HepG2 (cell line): ENCODE measurements around the gene BAIAP3. TPM values are rescaled to one million over a fixed set of nuclear protein-coding genes. Genes with fewer than 3 reads are reported as not detected.
A peak's percentile ranks its signal among the peaks of the same experiment; 100 is the strongest.

Experiments
- ATAC-seq: fragments of 200-7000 bp; cut with Tn5 transposase; 3 replicates; pipeline ENCODE4 v1.9.1; 2020; ENCODE audit warnings: mild to moderate bottlenecking, moderate library complexity
- BruUV-seq: library from RNA; stranded (reverse); fragments of 400-500 nt; replicated peaks from 2 replicates; lab custom pipeline; 2021; lab: Mats Ljungman, UMichigan
- CTCF ChIA-PET: fragments of 300-600 bp; formaldehyde crosslinking; extraction: SDS; loops from one replicate; lab custom pipeline; 2021; ENCODE audit warnings: low total read pairs, inconsistent platforms, low intra/inter-chr PET ratio; lab: Yijun Ruan, JAX
- POLR2A ChIA-PET: fragments of 350-600 bp; sonication (Branson Sonifier 250); formaldehyde crosslinking; loops from one replicate; lab custom pipeline; 2020; ENCODE audit warnings: antibody characterized with exemption, inconsistent platforms; lab: Yijun Ruan, JAX
- DNase-seq: peaks from one replicate; pipeline ENCODE4 v3.0.0-alpha.2; 2015; ENCODE audit warnings: low spot score
- FAIRE-seq: peaks from 3 replicates; lab custom pipeline; 2011; peaks lifted over from hg19 to GRCh38; lab: Jason Lieb, UNC
- H2AFZ ChIP-seq: one replicate; pipeline ENCODE4 v1.6.1; 2011; ENCODE audit warnings: low read length, inconsistent platforms
- H3K27ac ChIP-seq: fragments of 300-600 bp; 3 replicates; pipeline ENCODE4 v1.8.0; 2011; ENCODE audit warnings: mixed run types, mild to moderate bottlenecking, mixed read lengths, low read length, inconsistent platforms; ENCODE audit not compliant: insufficient read depth; ENCODE audit errors: extremely low read length
- H3K27me3 ChIP-seq, 2 experiments: fragments of 200-600 bp in 1 of 2; 2 replicates in 1 of 2; 3 replicates in 1 of 2; pipeline versions ENCODE4 v1.6.0 to v1.8.0; 2011; ENCODE audit warnings: low read length in 2 of 2, mild to moderate bottlenecking in 2 of 2, moderate library complexity in 2 of 2, inconsistent platforms in 1 of 2; ENCODE audit not compliant: insufficient read depth in 2 of 2, control insufficient read depth in 1 of 2
- H3K36me3 ChIP-seq, 2 experiments: fragments of 200-600 bp in 1 of 2; replicated peaks in 1 of 2; 2 replicates in 1 of 2; 3 replicates in 1 of 2; pipeline versions ENCODE4 v1.5.1 to v1.8.0; 2011; ENCODE audit warnings: low read length in 2 of 2, inconsistent platforms in 1 of 2; ENCODE audit not compliant: insufficient read depth in 2 of 2, control insufficient read depth in 1 of 2
- H3K4me1 ChIP-seq: 2 replicates; pipeline ENCODE4 v1.5.1; 2012; ENCODE audit warnings: low read length, inconsistent platforms; ENCODE audit not compliant: insufficient read depth
- H3K4me2 ChIP-seq: 2 replicates; pipeline ENCODE4 v1.6.0; 2011; ENCODE audit warnings: low read depth, low read length, inconsistent platforms
- H3K4me3 ChIP-seq, 3 experiments: fragments of 200-600 bp in 1 of 3; sonication (generic), shearing (Covaris generic) in 1 of 3; replicated peaks in 1 of 3; 2 replicates each; pipeline ENCODE4 v1.5.1; 2011 to 2016; ENCODE audit warnings: low read length in 3 of 3, inconsistent platforms in 2 of 3, low read depth in 2 of 3, mild to moderate bottlenecking in 2 of 3, control low read depth in 1 of 3, mixed read lengths in 1 of 3; ENCODE audit not compliant: insufficient read depth in 1 of 3
- H3K79me2 ChIP-seq: one replicate; pipeline ENCODE4 v1.6.1; 2011; ENCODE audit warnings: low read length, inconsistent platforms; ENCODE audit not compliant: insufficient read depth
- H3K9ac ChIP-seq: 2 replicates; pipeline ENCODE4 v1.6.0; 2011; ENCODE audit warnings: mild to moderate bottlenecking, low read depth, low read length, inconsistent platforms; ENCODE audit not compliant: insufficient read depth
- H3K9me3 ChIP-seq: 2 replicates; pipeline ENCODE4 v1.5.1; 2012; ENCODE audit warnings: mild to moderate bottlenecking, low read length
- H4K20me1 ChIP-seq: 2 replicates; pipeline ENCODE4 v1.6.0; 2011; ENCODE audit warnings: inconsistent platforms, mild to moderate bottlenecking, low read length, moderate library complexity; ENCODE audit not compliant: insufficient read depth
- HNF4A ChIP-seq: sonication (generic); formaldehyde crosslinking; IDR thresholded peaks from 2 replicates; pipeline ENCODE4 v1.4.0; 2020; ENCODE audit warnings: missing genetic modification reagents
- HNRNPL ChIP-seq: fragments of 200-400 bp; formaldehyde crosslinking; IDR thresholded peaks from 2 replicates; pipeline ENCODE4 v1.6.1; 2017; ENCODE audit warnings: mild to moderate bottlenecking, low read depth, low read length
- MTA1 ChIP-seq: sonication (generic); formaldehyde crosslinking; IDR thresholded peaks from 2 replicates; pipeline ENCODE4 v1.4.0; 2020; ENCODE audit warnings: missing genetic modification reagents, mild to moderate bottlenecking, borderline replicate concordance
- MXD1 ChIP-seq: sonication (generic); formaldehyde crosslinking; IDR thresholded peaks from 2 replicates; pipeline ENCODE4 v1.4.0; 2020; ENCODE audit warnings: mild to moderate bottlenecking, missing genetic modification reagents
- PHF20 ChIP-seq: sonication (generic); formaldehyde crosslinking; IDR thresholded peaks from 2 replicates; pipeline ENCODE4 v1.5.0; 2020; ENCODE audit warnings: mild to moderate bottlenecking, missing genetic modification reagents
- SMAD3 ChIP-seq: sonication (generic); formaldehyde crosslinking; IDR thresholded peaks from 2 replicates; pipeline ENCODE4 v1.4.0; 2020; ENCODE audit warnings: missing genetic modification reagents
- TFE3 ChIP-seq: IDR thresholded peaks from 2 replicates; pipeline ENCODE4 v1.6.1; 2016
- ZFX ChIP-seq: sonication (generic); formaldehyde crosslinking; IDR thresholded peaks from 2 replicates; pipeline ENCODE4 v1.4.0; 2020; ENCODE audit warnings: mild to moderate bottlenecking, low read depth, missing genetic modification reagents, moderate library complexity
- ZNF280B ChIP-seq: sonication (generic); formaldehyde crosslinking; IDR thresholded peaks from 2 replicates; pipeline ENCODE4 v1.5.0; 2020; ENCODE audit warnings: missing genetic modification reagents, mild to moderate bottlenecking, borderline replicate concordance
- ZNF354B ChIP-seq: sonication (generic); formaldehyde crosslinking; IDR thresholded peaks from 2 replicates; pipeline ENCODE4 v1.8.0; 2022; ENCODE audit warnings: mild to moderate bottlenecking, missing genetic modification reagents
- ZNF512 ChIP-seq: sonication (generic); formaldehyde crosslinking; IDR thresholded peaks from 2 replicates; pipeline ENCODE4 v1.4.0; 2020; ENCODE audit warnings: mild to moderate bottlenecking, missing genetic modification reagents
- ZNF550 ChIP-seq: sonication (generic); formaldehyde crosslinking; IDR thresholded peaks from 2 replicates; pipeline ENCODE4 v1.4.0; 2020; ENCODE audit warnings: mild to moderate bottlenecking, missing genetic modification reagents, borderline replicate concordance
- ZNF564 ChIP-seq: sonication (generic); formaldehyde crosslinking; IDR thresholded peaks from 2 replicates; pipeline ENCODE4 v1.8.1; 2023; ENCODE audit warnings: mild to moderate bottlenecking, missing genetic modification reagents
- ZNF598 ChIP-seq: sonication (generic); formaldehyde crosslinking; IDR thresholded peaks from 2 replicates; pipeline ENCODE4 v1.5.1; 2020; ENCODE audit warnings: mild to moderate bottlenecking, missing genetic modification reagents, borderline replicate concordance
- ZNF639 ChIP-seq: conservative IDR thresholded peaks from 2 replicates; pipeline ENCODE4 v1.6.1; 2018; ENCODE audit warnings: missing genetic modification reagents
- WGBS: methylation state at CpG from one replicate; pipeline ENCODE4 v1.1.6; 2017; ENCODE audit warnings: low lambda C conversion rate; 5-methylcytosine and 5-hydroxymethylcytosine counted together
- in situ Hi-C: cut with HindIII; loops from 2 replicates; pipeline ENCODE4 v1.10.0; 2017; ENCODE audit warnings: low pct_unique_long_range_greater_than_20kb; ENCODE audit not compliant: extremely low pct_ligation_motif_present
- intact Hi-C: fragments of 100-400 bp; cut with micrococcal nuclease; formaldehyde crosslinking; loops from one replicate; pipeline ENCODE4 v1.10.0; 2022; ENCODE audit not compliant: unreplicated experiment
- polyA plus RNA-seq, 8 experiments: library from polyadenylated mRNA; depleted of rRNA in 3 of 8; stranded (reverse) in 7 of 8; unstranded in 1 of 8; fragments of >200 nt; fragmentation: Illumina TruSeq in 4 of 8; extraction: Trizol in 4 of 8; gene quantifications; 2 replicates each; pipeline versions ENCODE4 v1.2.1 to v1.2.3, GENCODE V29; 2011 to 2016; ENCODE audit warnings: low read depth in 4 of 8, missing spikeins in 1 of 8, mixed read lengths in 1 of 8; ENCODE audit not compliant: insufficient read depth in 1 of 8
- total RNA-seq, 5 experiments: library from RNA; depleted of rRNA; stranded (reverse); fragments of >200 nt; fragmentation: Illumina TruSeq; extraction: Trizol; gene quantifications; 2 replicates each; pipeline ENCODE4 v1.2.3, GENCODE V29; 2016; ENCODE audit warnings: low read depth in 1 of 5

The BAIAP3 gene
- total and polyA plus RNA-seq, 2 of the 13 experiments (the other 11 are each of a cell fraction or from before 2014, with no cell fraction given) = 3.2 to 5.7 TPM

- peaks cover 26% of the 10 kb centered on the region for H3K4me1 ChIP-seq
- peak overlapping the region; percentile 83 for H3K9ac ChIP-seq
- H4K20me1 ChIP-seq = peaks cover 11% of the 10 kb centered on the region
- H3K4me3 ChIP-seq = peak overlapping the region; percentile 67 to 84 (median 81); a peak in 5 of 6 replicates
- no peak for DNase-seq
- TF ChIP-seq MTA1 (CRISPR knock-in tag) (peak; percentile 4; the same call in 1 of the 2 replicates), ZNF639 (CRISPR knock-in tag) (no peak), MXD1 (CRISPR knock-in tag) (peak; percentile 8; the same call in 1 of the 2 replicates), SMAD3 (CRISPR knock-in tag) (no peak), ZNF512 (CRISPR knock-in tag) (no peak), ZFX (0 out of 2 replicates have a peak, but pooled peaks have one; percentile 1), HNRNPL (0 out of 2 replicates have a peak, but pooled peaks have one; percentile 35), HNF4A (peak; percentile 39; the same call in 1 of the 2 replicates), ZNF550 (CRISPR knock-in tag) (no peak), ZNF280B (CRISPR knock-in tag) (peak; percentile 14; the same call in 1 of the 2 replicates), PHF20 (CRISPR knock-in tag) (0 out of 2 replicates have a peak, but pooled peaks have one; percentile 21), ZNF354B (CRISPR knock-in tag) (no peak), ZNF598 (CRISPR knock-in tag) (0 out of 2 replicates have a peak, but pooled peaks have one; percentile 19), ZNF564 (CRISPR knock-in tag) (0 out of 2 replicates have a peak, but pooled peaks have one; percentile 1), TFE3 (CRISPR knock-in tag) (no peak)
- H3K36me3 ChIP-seq = peaks cover 6% of the 10 kb centered on the region in 2 experiments; a peak in 3 of 5 replicates
- 4% methylated on average over 14 of the region's 25 CpGs for WGBS
- FAIRE-seq = no peak
- H3K79me2 ChIP-seq = peaks cover 16% of the 10 kb centered on the region
- peak overlapping the region; percentile 95 for H3K4me2 ChIP-seq
- in situ Hi-C loops (no loop called here), intact Hi-C loops (no loop called here)
- H3K9me3 ChIP-seq = no peaks in the 10 kb centered on the region
- ChIA-PET POLR2A (interaction anchor here (0.8 to 2.4 kb wide), 2 partner anchors 34 to 43 kb away, joined by 3 to 8 read pairs; partner anchors contain the start of gene UQCC4), CTCF (no interaction called here)
- H3K27ac ChIP-seq = peak overlapping the region; percentile 93
- BruUV-seq = TSS peak; percentile 83
- no peaks in the 10 kb centered on the region for H3K27me3 ChIP-seq
- no peak overlapping the region for H2AFZ ChIP-seq
- ATAC-seq = peak; percentile 38
Measured at GRCh38 chr16:1378087-1378803, 44.8 kb downstream of the BAIAP3 start.
